K562 (cell line): ENCODE data around the gene TSPAN18. TPM values are rescaled to one million over a fixed set of nuclear protein-coding genes. Genes with fewer than 3 reads are reported as not detected.

Source experiments
- ATAC-seq: fragments of 200-7000 bp; cut with Tn5 transposase; 3 replicates; pipeline ENCODE4 v1.9.1; 2020; ENCODE audit warnings: moderate library complexity
- BruUV-seq: library from RNA; stranded (reverse); fragments of 400-500 nt; replicated peaks from 2 replicates; lab custom pipeline; 2021; lab: Mats Ljungman, UMichigan
- CTCF ChIA-PET: fragments of 300-600 bp; formaldehyde crosslinking; extraction: SDS; loops from one replicate; lab custom pipeline; 2021; ENCODE audit warnings: low intra/inter-chr PET ratio; lab: Yijun Ruan, JAX
- POLR2A ChIA-PET: fragments of 300-600, 350-650 bp; sonication (Branson Sonifier 250); formaldehyde crosslinking; extraction: SDS; loops from one replicate; lab custom pipeline; 2021; ENCODE audit warnings: antibody characterized with exemption, inconsistent platforms; lab: Yijun Ruan, JAX
- DNase-seq, 4 experiments: peaks; one replicate each; pipeline versions ENCODE4 v3.0.0 to v3.0.0-alpha.2; 2011 to 2018; ENCODE audit warnings: low spot score in 3 of 4, mixed read lengths in 3 of 4; ENCODE audit errors: extremely low read depth in 1 of 4
- FAIRE-seq: peaks from 2 replicates; lab custom pipeline; 2011; peaks lifted over from hg19 to GRCh38; lab: Jason Lieb, UNC
- H2AFZ ChIP-seq: 2 replicates; pipeline ENCODE4 v1.6.0; 2011; ENCODE audit warnings: low read depth, low read length, control low read depth, inconsistent platforms
- H3K27ac ChIP-seq: fragments of 200-600 bp; 3 replicates; pipeline ENCODE4 v1.8.0; 2011; ENCODE audit warnings: low read depth, mild to moderate bottlenecking, control low read depth, inconsistent platforms, low read length, moderate library complexity, mixed read lengths; ENCODE audit errors: extremely low read depth
- H3K27me3 ChIP-seq, 2 experiments: fragments of 300-600 bp in 1 of 2; 2 replicates in 1 of 2; 3 replicates in 1 of 2; pipeline versions ENCODE4 v1.6.0 to v1.8.0; 2011; ENCODE audit warnings: inconsistent platforms in 2 of 2, low read length in 2 of 2, mild to moderate bottlenecking in 1 of 2, mixed read lengths in 1 of 2, moderate library complexity in 1 of 2; ENCODE audit not compliant: control insufficient read depth in 2 of 2, insufficient read depth in 2 of 2
- H3K36me3 ChIP-seq: fragments of 300-600 bp; 3 replicates; pipeline ENCODE4 v1.8.0; 2011; ENCODE audit warnings: mild to moderate bottlenecking, low read length, inconsistent platforms; ENCODE audit not compliant: control insufficient read depth, insufficient read depth
- H3K4me1 ChIP-seq, 2 experiments: fragments of 200-600 bp in 1 of 2; replicated peaks in 1 of 2; 2 replicates in 1 of 2; 3 replicates in 1 of 2; pipeline versions ENCODE4 v1.5.1 to v1.8.0; 2011; ENCODE audit warnings: inconsistent platforms in 2 of 2, low read length in 2 of 2, mild to moderate bottlenecking in 1 of 2, mixed read lengths in 1 of 2, moderate library complexity in 1 of 2; ENCODE audit not compliant: control insufficient read depth in 2 of 2, insufficient read depth in 2 of 2
- H3K4me2 ChIP-seq: 2 replicates; pipeline ENCODE4 v1.6.1; 2011; ENCODE audit warnings: low read length, control low read depth, inconsistent platforms, mixed read lengths; ENCODE audit not compliant: insufficient read depth
- H3K4me3 ChIP-seq: fragments of 200-600 bp; sonication (generic), shearing (Covaris generic); 2 replicates; pipeline ENCODE4 v1.5.1; 2016; ENCODE audit warnings: control low read depth, inconsistent platforms
- H3K79me2 ChIP-seq: fragments of 200-600 bp; 3 replicates; pipeline ENCODE4 v1.8.0; 2011; ENCODE audit warnings: low read length, inconsistent platforms; ENCODE audit not compliant: control insufficient read depth, insufficient read depth
- H3K9ac ChIP-seq, 2 experiments: 2 replicates each; pipeline versions ENCODE4 v1.6.0 to v1.6.1; 2011; ENCODE audit warnings: low read depth in 2 of 2, low read length in 2 of 2, control low read depth in 1 of 2, inconsistent platforms in 1 of 2, mild to moderate bottlenecking in 1 of 2, mixed read lengths in 1 of 2; ENCODE audit not compliant: insufficient read depth in 1 of 2
- H3K9me1 ChIP-seq: one replicate; pipeline ENCODE4 v1.6.0; 2011; ENCODE audit warnings: inconsistent platforms, mild to moderate bottlenecking, low read length, moderate library complexity; ENCODE audit not compliant: control insufficient read depth, insufficient read depth
- H3K9me3 ChIP-seq: replicated peaks from 2 replicates; pipeline ENCODE4 v1.5.1; 2011; ENCODE audit warnings: low read depth, low read length, inconsistent platforms; ENCODE audit not compliant: control insufficient read depth, insufficient read depth
- H4K20me1 ChIP-seq: replicated peaks from 2 replicates; pipeline ENCODE4 v1.6.1; 2011; ENCODE audit warnings: low read length, inconsistent platforms, mixed read lengths; ENCODE audit not compliant: control insufficient read depth, insufficient read depth
- ADNP ChIP-seq: fragments of 200-800 bp; sonication (Bioruptor generic); IDR thresholded peaks from 2 replicates; pipeline ENCODE4 v1.6.1; 2016; ENCODE audit warnings: missing genetic modification characterization, missing compliant biosample characterization
- ARHGAP35 ChIP-seq: fragments of 450-650 bp; IDR thresholded peaks from 2 replicates; pipeline ENCODE4 v1.6.1; 2018; ENCODE audit not compliant: partially characterized antibody
- BCOR ChIP-seq: fragments of 450-650 bp; IDR thresholded peaks from 2 replicates; pipeline ENCODE4 v1.6.1; 2016
- E2F5 ChIP-seq: sonication (generic); formaldehyde crosslinking; IDR thresholded peaks from 2 replicates; pipeline ENCODE4 v1.8.0; 2022; ENCODE audit warnings: mild to moderate bottlenecking, missing genetic modification reagents
- KDM1A ChIP-seq, 2 experiments: fragments of 450-650 bp; IDR thresholded peaks; 2 replicates each; pipeline ENCODE4 v1.6.1; 2016; ENCODE audit warnings: mild to moderate bottlenecking in 2 of 2
- RBM25 ChIP-seq: fragments of 200-400 bp; formaldehyde crosslinking; IDR thresholded peaks from 2 replicates; pipeline ENCODE4 v1.6.1; 2018; ENCODE audit warnings: low read length, low read depth, moderate library complexity; ENCODE audit not compliant: severe bottlenecking
- WGBS: fragments of 100-300 bp; shearing (Covaris generic); methylation state at CpG from one replicate; pipeline ENCODE4 v1.1.6; 2016; ENCODE audit warnings: low coverage, mixed read lengths; ENCODE audit not compliant: insufficient coverage; ENCODE audit errors: missing lambda C conversion rate; 5-methylcytosine and 5-hydroxymethylcytosine counted together
- in situ Hi-C: fragments of 300-500 bp; cut with MboI; formaldehyde crosslinking; loops from 4 replicates; pipeline ENCODE4 v1.15.0; 2018; ENCODE audit warnings: inconsistent platforms, mixed read lengths
- intact Hi-C: fragments of 100-400 bp; cut with micrococcal nuclease; formaldehyde crosslinking; loops from 2 replicates; pipeline ENCODE4 v1.14.2; 2022
- polyA plus RNA-seq, 8 experiments: library from polyadenylated mRNA; depleted of rRNA in 4 of 8; stranded (reverse) in 5 of 8; unstranded in 3 of 8; fragments of >200 nt; fragmentation: Nextera tagmentation in 2 of 8; fragmentation: Illumina TruSeq in 1 of 8; extraction: Ambion mirVana in 2 of 8; extraction: Trizol in 1 of 8; gene quantifications; 2 replicates each; pipeline versions ENCODE4 v1.2.1 to v1.2.3, GENCODE V29; 2011 to 2014; ENCODE audit warnings: inconsistent platforms in 1 of 8, missing spikeins in 1 of 8
- total RNA-seq, 7 experiments: library from RNA; depleted of rRNA in 6 of 7; stranded (reverse); fragments of >200 nt in 6 of 7; fragmentation: Illumina TruSeq in 2 of 7; extraction: Trizol in 2 of 7; gene quantifications; 2 replicates each; pipeline versions ENCODE4 v1.2.1 to v1.2.3, GENCODE V29; 2011 to 2021; ENCODE audit warnings: low replicate concordance in 1 of 7

The TSPAN18 gene
- total and polyA plus RNA-seq, 9 of the 15 experiments (the other 6 are each of a cell fraction or from before 2014, with no cell fraction given) = 0.17 to 0.35 (median 0.22) TPM; not detected in 4

- no peak for ATAC-seq
- Histone ChIP-seq H3K79me2 (no peaks in the 10 kb centered on the region), H3K9me3 (no peaks in the 10 kb centered on the region; the same call in 1 of the 2 replicates), H3K36me3 (no peaks in the 10 kb centered on the region), H2AFZ (no peak overlapping the region), H3K27ac (no peak overlapping the region), H3K4me1 (peaks cover 0 to under 1% of the 10 kb centered on the region in 2 experiments; a peak in 3 of 5 replicates), H4K20me1 (no peaks in the 10 kb centered on the region), H3K27me3 (peaks cover 2 to 21% of the 10 kb centered on the region in 2 experiments; a peak in 3 of 5 replicates), H3K4me3 (no peak overlapping the region), H3K9ac (no peak overlapping the region), H3K4me2 (no peak overlapping the region), H3K9me1 (no peaks in the 10 kb centered on the region)
- no peak for DNase-seq
- CTCF ChIA-PET = no interaction called here
- in situ Hi-C loops = no loop called here
- no TSS peak for BruUV-seq
- POLR2A ChIA-PET = no interaction called here
- TF ChIP-seq ARHGAP35 = no peak
- peak; percentile 94 for TF ChIP-seq RBM25
- peak; percentile 42; the same call in 1 of the 2 replicates for TF ChIP-seq ADNP (tag)
- 0 out of 4 replicates have a peak, but pooled peaks have one; percentile 18 to 37 for TF ChIP-seq KDM1A (IDR thresholded peaks at IDR 0.05)
- TF ChIP-seq E2F5 (CRISPR knock-in tag) = no peak
- TF ChIP-seq BCOR = peak; percentile 57
- 31% methylated on average over 3 of the region's 3 CpGs for WGBS
- intact Hi-C loops = loop anchor here (10.0 kb wide), 1 partner anchor 222 kb away; the partner anchor contains the start of gene CD82
- no peak for FAIRE-seq
Observed at GRCh38 chr11:44787070-44787469, 60.3 kb downstream of the TSPAN18 start.
